Measurements from ENCODE around the gene COL15A1.

GRCh38 chr9:98961513-98962180, 17.9 kb downstream of the COL15A1 start:
- TF ChIP-seq, protein P1, sequence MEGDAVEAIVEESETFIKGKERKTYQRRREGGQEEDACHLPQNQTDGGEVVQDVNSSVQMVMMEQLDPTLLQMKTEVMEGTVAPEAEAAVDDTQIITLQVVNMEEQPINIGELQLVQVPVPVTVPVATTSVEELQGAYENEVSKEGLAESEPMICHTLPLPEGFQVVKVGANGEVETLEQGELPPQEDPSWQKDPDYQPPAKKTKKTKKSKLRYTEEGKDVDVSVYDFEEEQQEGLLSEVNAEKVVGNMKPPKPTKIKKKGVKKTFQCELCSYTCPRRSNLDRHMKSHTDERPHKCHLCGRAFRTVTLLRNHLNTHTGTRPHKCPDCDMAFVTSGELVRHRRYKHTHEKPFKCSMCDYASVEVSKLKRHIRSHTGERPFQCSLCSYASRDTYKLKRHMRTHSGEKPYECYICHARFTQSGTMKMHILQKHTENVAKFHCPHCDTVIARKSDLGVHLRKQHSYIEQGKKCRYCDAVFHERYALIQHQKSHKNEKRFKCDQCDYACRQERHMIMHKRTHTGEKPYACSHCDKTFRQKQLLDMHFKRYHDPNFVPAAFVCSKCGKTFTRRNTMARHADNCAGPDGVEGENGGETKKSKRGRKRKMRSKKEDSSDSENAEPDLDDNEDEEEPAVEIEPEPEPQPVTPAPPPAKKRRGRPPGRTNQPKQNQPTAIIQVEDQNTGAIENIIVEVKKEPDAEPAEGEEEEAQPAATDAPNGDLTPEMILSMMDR (IDR thresholded peaks at IDR 0.05; ENCODE audit: low read depth, low read length, poor library complexity, severe bottlenecking), result no peak
- TF ChIP-seq EZH2phosphoT487 (IDR thresholded peaks at IDR 0.05; ENCODE audit: borderline replicate concordance, low read length), result no peak
